Motor neuron (in vitro differentiated cells): ENCODE data around the gene SHOX. TPM values are rescaled to one million over a fixed set of nuclear protein-coding genes. Genes with fewer than 3 reads are reported as not detected.
A peak's percentile ranks its signal among the peaks of the same experiment; 100 is the strongest.

ENCODE experiments used
- ATAC-seq, 8 experiments: fragments of 200-7000 bp; cut with Tn5 transposase; replicated peaks in 6 of 8; 2 replicates each; pipeline ENCODE4 v1.8.0; 2021; ENCODE audit warnings: mild to moderate bottlenecking in 8 of 8, moderate library complexity in 8 of 8
- H3K27ac ChIP-seq, 2 donors: fragments of 250-450 bp; sonication (Bioruptor Pico); 2 replicates each; pipeline ENCODE4 v1.9.0; 2021; ENCODE audit warnings: antibody characterized with exemption in 2 of 2, mild to moderate bottlenecking in 2 of 2, moderate library complexity in 1 of 2
- H3K4me1 ChIP-seq, 2 donors: fragments of 250-450 bp; sonication (Bioruptor Pico); replicated peaks in 1 of 2; 2 replicates each; pipeline ENCODE4 v1.6.1; 2021; ENCODE audit warnings: antibody characterized with exemption in 2 of 2, mild to moderate bottlenecking in 2 of 2, moderate library complexity in 1 of 2
- H3K4me3 ChIP-seq, 5 donors: fragments of 250-450 bp; sonication (Bioruptor Pico); 2 replicates each; pipeline ENCODE4 v1.9.0; 2021; ENCODE audit warnings: antibody characterized with exemption in 5 of 5, mild to moderate bottlenecking in 5 of 5, moderate library complexity in 4 of 5
- WGBS, 10 experiments: fragments of 450-650 bp; shearing (Covaris generic); methylation state at CpG; one replicate each; pipeline ENCODE4 v1.0.0; 2022; 5-methylcytosine and 5-hydroxymethylcytosine counted together
- in situ Hi-C, 9 experiments: fragments of 400-800 bp; cut with MboI; loops; one replicate each; pipeline ENCODE4 v1.15.0; 2021; ENCODE audit warnings: low sequenced_read_pairs in 9 of 9, low pct_unique_long_range_greater_than_20kb in 2 of 9; ENCODE audit not compliant: unreplicated experiment in 9 of 9
- total RNA-seq, 8 experiments: library from RNA; unstranded; fragments of 300-600 nt; gene quantifications; 2 replicates each; pipeline versions ENCODE4 v1.2.3 to v1.2.4, GENCODE V29; 2022

SHOX gene
- total RNA-seq, 8 experiments from 2014 or later = 0.11 to 0.76 (median 0.23) TPM; not detected in 1

GRCh38 chrX:670645-671044, 40.1 kb downstream of the SHOX start:
- in situ Hi-C loops = no loop called here
- H3K4me3 ChIP-seq = no peak overlapping the region
- WGBS, 10 experiments = 4 to 50% (median 32%) methylated on average over 1 to 11 of the region's 13 CpGs; no CpG with 5 or more reads in 3 of the 10 experiments
- no peak overlapping the region for H3K27ac ChIP-seq
- H3K4me1 ChIP-seq = peaks cover 10 to 12% of the 10 kb centered on the region in 2 donors
- ATAC-seq = no peak

GRCh38 chrX:672931-673330, 42.3 kb downstream of the SHOX start:
- Histone ChIP-seq H3K27ac (no peak overlapping the region), H3K4me1 (peaks cover 15 to 18% of the 10 kb centered on the region in 2 donors), H3K4me3 (no peak overlapping the region)
- in situ Hi-C loops = no loop called here
- WGBS, 10 experiments = 0 to 100% (median 83%) methylated on average over 1 to 3 of the region's 7 CpGs; no CpG with 5 or more reads in 3 of the 10 experiments
- no peak for ATAC-seq

- H3K4me1 ChIP-seq = peaks cover 18 to 27% of the 10 kb centered on the region in 2 donors
- in situ Hi-C loops = no loop called here
- ATAC-seq = peak in 5 of 8 experiments; percentile 11 to 81 (median 74)
- H3K4me3 ChIP-seq = no peak overlapping the region
- 0 to 75% (median 19%) methylated on average over 1 to 6 of the region's 7 CpGs for WGBS, 10 experiments
- peak overlapping the region; percentile 53 to 74 for H3K27ac ChIP-seq
These were observed 44.8 kb downstream of the SHOX start for GRCh38 chrX:675279-675954.

- peak in 5 of 8 experiments; percentile 46 to 88 (median 86) for ATAC-seq
- in situ Hi-C loops = no loop called here
- peak overlapping the region; percentile 53 to 74 for H3K27ac ChIP-seq
- WGBS, 10 experiments = 0 to 33% (median 16%) methylated on average over 1 to 8 of the region's 15 CpGs; no CpG with 5 or more reads in 6 of the 10 experiments
- peaks cover 18 to 24% of the 10 kb centered on the region in 2 donors for H3K4me1 ChIP-seq
- H3K4me3 ChIP-seq = no peak overlapping the region
These were observed 45.3 kb downstream of the SHOX start for GRCh38 chrX:675955-676295.

- peaks cover 14 to 23% of the 10 kb centered on the region in 2 donors for H3K4me1 ChIP-seq
- in situ Hi-C loops = no loop called here
These were observed 46.8 kb downstream of the SHOX start for GRCh38 chrX:677376-677775.

GRCh38 chrX:679291-679979, 48.8 kb downstream of the SHOX start:
- H3K4me3 ChIP-seq = no peak overlapping the region
- in situ Hi-C loops = no loop called here
- peaks cover 12 to 23% of the 10 kb centered on the region in 2 donors for H3K4me1 ChIP-seq
- peak overlapping the region in 1 of 2 donors; percentile 35 for H3K27ac ChIP-seq
- 0 to 69% (median 38%) methylated on average over 1 to 22 of the region's 39 CpGs; no CpG with 5 or more reads in 2 of the 10 experiments for WGBS, 10 experiments
- ATAC-seq = peak in 4 of 8 experiments; percentile 32 to 75 (median 60)

More at GRCh38 chrX:677376-677775, 46.8 kb downstream of the SHOX start:
- no peak overlapping the region for H3K4me3 ChIP-seq
- no peak overlapping the region for H3K27ac ChIP-seq
- WGBS, 10 experiments = 28 to 95% (median 67%) methylated on average over 1 to 12 of the region's 13 CpGs; no CpG with 5 or more reads in 3 of the 10 experiments
- ATAC-seq = no peak

GRCh38 chrX:680062-680461, 49.5 kb downstream of the SHOX start:
- in situ Hi-C loops = no loop called here
- Histone ChIP-seq H3K4me1 (peaks cover 12 to 21% of the 10 kb centered on the region in 2 donors), H3K4me3 (no peak overlapping the region), H3K27ac (no peak overlapping the region)
- no peak for ATAC-seq
- 52 to 100% (median 92%) methylated on average over 1 to 9 of the region's 14 CpGs; no CpG with 5 or more reads in 3 of the 10 experiments for WGBS, 10 experiments

GRCh38 chrX:681989-682388, 51.4 kb downstream of the SHOX start:
- H3K27ac ChIP-seq = no peak overlapping the region
- H3K4me1 ChIP-seq = peaks cover 3 to 9% of the 10 kb centered on the region in 2 donors
- no peak for ATAC-seq
- no peak overlapping the region for H3K4me3 ChIP-seq
- in situ Hi-C loops = no loop called here
- 19 to 87% (median 52%) methylated on average over 1 to 3 of the region's 3 CpGs; no CpG with 5 or more reads in 2 of the 10 experiments for WGBS, 10 experiments

GRCh38 chrX:682892-683291, 52.3 kb downstream of the SHOX start:
- no peak for ATAC-seq
- in situ Hi-C loops = no loop called here

GRCh38 chrX:683576-683975, 53.0 kb downstream of the SHOX start:
- in situ Hi-C loops = no loop called here
- H3K4me3 ChIP-seq = no peak overlapping the region
- 0 to 62% (median 20%) methylated on average over 1 to 4 of the region's 8 CpGs; no CpG with 5 or more reads in 5 of the 10 experiments for WGBS, 10 experiments
- H3K4me1 ChIP-seq = peaks cover 3 to 9% of the 10 kb centered on the region in 2 donors
- no peak for ATAC-seq
- H3K27ac ChIP-seq = no peak overlapping the region

More at GRCh38 chrX:682892-683291, 52.3 kb downstream of the SHOX start:
- Histone ChIP-seq H3K4me1 (peaks cover 3 to 9% of the 10 kb centered on the region in 2 donors), H3K27ac (no peak overlapping the region), H3K4me3 (no peak overlapping the region)
- WGBS, 10 experiments = 0 to 94% (median 81%) methylated on average over 1 to 8 of the region's 8 CpGs

GRCh38 chrX:685120-686032, 54.8 kb downstream of the SHOX start:
- H3K27ac ChIP-seq = no peak overlapping the region
- no peak for ATAC-seq
- no peaks in the 10 kb centered on the region for H3K4me1 ChIP-seq
- 54 to 92% (median 78%) methylated on average over 5 to 12 of the region's 13 CpGs; no CpG with 5 or more reads in 1 of the 10 experiments for WGBS, 10 experiments
- in situ Hi-C loops = no loop called here
- no peak overlapping the region for H3K4me3 ChIP-seq

GRCh38 chrX:689983-690382, 59.4 kb downstream of the SHOX start:
- H3K27ac ChIP-seq = no peak overlapping the region
- H3K4me3 ChIP-seq = no peak overlapping the region
- no peak for ATAC-seq
- 57 to 100% (median 89%) methylated on average over 1 to 5 of the region's 7 CpGs; no CpG with 5 or more reads in 3 of the 10 experiments for WGBS, 10 experiments
- no peaks in the 10 kb centered on the region for H3K4me1 ChIP-seq
- in situ Hi-C loops = no loop called here
